ENCODE results near the gene FAF2.

GRCh38 chr5:176501333-176501732, 53.1 kb downstream of the FAF2 start:
- TF ChIP-seq POLR2A (IDR thresholded peaks at IDR 0.05; ENCODE audit: low read depth, low read length) (no peak), TAF1 (IDR thresholded peaks at IDR 0.05; ENCODE audit: borderline replicate concordance, low read depth, low read length) (no peak), POLR2AphosphoS5 (IDR thresholded peaks at IDR 0.05; ENCODE audit: low read depth, low read length) (no peak)
